OCI-LY7 (cell line): ENCODE data around the gene HINFP. TPM values are rescaled to one million over a fixed set of nuclear protein-coding genes. Genes with fewer than 3 reads are reported as not detected.

ENCODE experiments used
- BruUV-seq: library from RNA; stranded (reverse); fragments of 400-500 nt; replicated peaks from 2 replicates; lab custom pipeline; 2021; lab: Mats Ljungman, UMichigan
- CTCF ChIA-PET: fragments of 300-600 bp; sonication (Branson Sonifier 250); formaldehyde crosslinking; loops from one replicate; lab custom pipeline; 2022; ENCODE audit warnings: antibody characterized with exemption; ENCODE audit not compliant: unreplicated experiment; lab: Charles Lee
- POLR2A ChIA-PET: fragments of 300-600 bp; sonication (Branson Sonifier 250); formaldehyde crosslinking; loops from one replicate; lab custom pipeline; 2022; ENCODE audit warnings: antibody characterized with exemption; lab: Charles Lee
- DNase-seq: peaks from one replicate; pipeline ENCODE4 v3.0.0-alpha.2; 2015; ENCODE audit warnings: low spot score
- H2AFZ ChIP-seq: fragments of 200-600 bp; sonication (generic), shearing (Covaris generic); 2 replicates; pipeline ENCODE4 v1.6.1; 2014; ENCODE audit warnings: mild to moderate bottlenecking, antibody characterized with exemption, low read length, moderate library complexity
- H3K27ac ChIP-seq: fragments of 200-600 bp; sonication (generic); 2 replicates; pipeline ENCODE4 v1.5.1; 2014; ENCODE audit warnings: mixed run types, low read depth, mild to moderate bottlenecking, moderate library complexity, low read length, inconsistent platforms; ENCODE audit not compliant: poor library complexity, severe bottlenecking
- H3K36me3 ChIP-seq: fragments of 200-600 bp; sonication (generic); 2 replicates; pipeline ENCODE4 v1.6.1; 2014; ENCODE audit warnings: mild to moderate bottlenecking, antibody characterized with exemption, low read length, moderate library complexity, mixed read lengths; ENCODE audit not compliant: insufficient read depth
- H3K4me1 ChIP-seq: fragments of 200-600 bp; sonication (generic); 2 replicates; pipeline ENCODE4 v1.5.1; 2014; ENCODE audit warnings: mild to moderate bottlenecking, low read length; ENCODE audit not compliant: insufficient read depth, poor library complexity, severe bottlenecking
- H3K4me2 ChIP-seq: fragments of 200-600 bp; sonication (generic); 2 replicates; pipeline ENCODE4 v1.6.1; 2014; ENCODE audit warnings: mild to moderate bottlenecking, low read length
- H3K4me3 ChIP-seq: fragments of 200-600 bp; sonication (generic); 2 replicates; pipeline ENCODE4 v1.5.1; 2014; ENCODE audit warnings: mild to moderate bottlenecking, low read depth, low read length; ENCODE audit not compliant: poor library complexity, severe bottlenecking
- H3K79me2 ChIP-seq: fragments of 200-600 bp; sonication (generic); 2 replicates; pipeline ENCODE4 v1.6.1; 2016; ENCODE audit warnings: low read depth, mild to moderate bottlenecking, low read length, moderate library complexity, mixed read lengths; ENCODE audit not compliant: insufficient read depth
- H3K9me2 ChIP-seq: fragments of 200-600 bp; sonication (generic); 2 replicates; pipeline ENCODE4 v1.6.1; 2016; ENCODE audit warnings: mild to moderate bottlenecking, low read length, mixed read lengths; ENCODE audit not compliant: insufficient read depth
- H3K9me3 ChIP-seq: fragments of 200-600 bp; sonication (generic); 2 replicates; pipeline ENCODE4 v1.6.1; 2014; ENCODE audit warnings: mild to moderate bottlenecking, mixed run types, low read length, mixed read lengths
- H4K20me1 ChIP-seq: fragments of 200-600 bp; sonication (generic); 2 replicates; pipeline ENCODE4 v1.6.1; 2014; ENCODE audit warnings: mild to moderate bottlenecking, antibody characterized with exemption, low read length, moderate library complexity, mixed read lengths; ENCODE audit not compliant: insufficient read depth
- CTCF ChIP-seq: fragments of 200-600 bp; sonication (generic); conservative IDR thresholded peaks from 2 replicates; pipeline ENCODE4 v1.5.1; 2014; ENCODE audit warnings: mild to moderate bottlenecking, antibody characterized with exemption, low read length, moderate library complexity, mixed read lengths
- EZH2phosphoT487 ChIP-seq: fragments of 200-600 bp; sonication (generic); IDR thresholded peaks from 2 replicates; pipeline ENCODE4 v1.6.1; 2018; ENCODE audit warnings: low read depth, borderline replicate concordance, mild to moderate bottlenecking, mixed run types, antibody characterized with exemption, low read length, moderate library complexity, mixed read lengths
- intact Hi-C: fragments of 100-400 bp; cut with micrococcal nuclease; formaldehyde crosslinking; loops from one replicate; pipeline ENCODE4 v1.10.0; 2022; ENCODE audit not compliant: unreplicated experiment
- total RNA-seq, 2 experiments: library from RNA; depleted of rRNA in 1 of 2; stranded (reverse); fragments of >200 nt in 1 of 2; shearing (Covaris generic) in 1 of 2; gene quantifications; 2 replicates each; pipeline ENCODE4 v1.2.3, GENCODE V29; 2014 to 2022

The HINFP gene
- total RNA-seq, 2 experiments from 2014 or later = 27.7 to 29.6 TPM

- intact Hi-C loops = no loop called here
- peaks cover 4% of the 10 kb centered on the region for H3K4me1 ChIP-seq
- POLR2A ChIA-PET = no interaction called here
- no peaks in the 10 kb centered on the region for H3K79me2 ChIP-seq
- H3K27ac ChIP-seq = no peak overlapping the region
- no peaks in the 10 kb centered on the region for H3K36me3 ChIP-seq
- no peak overlapping the region for H3K4me2 ChIP-seq
- H3K9me2 ChIP-seq = no peaks in the 10 kb centered on the region
- no peak overlapping the region for H2AFZ ChIP-seq
- no peak overlapping the region for H3K4me3 ChIP-seq
- H4K20me1 ChIP-seq = no peaks in the 10 kb centered on the region
- no peak for DNase-seq
- no peaks in the 10 kb centered on the region for H3K9me3 ChIP-seq
- BruUV-seq = no TSS peak
- no peak for TF ChIP-seq EZH2phosphoT487
- no peak for TF ChIP-seq CTCF
- CTCF ChIA-PET = interaction anchor here (0.5 kb wide), 1 partner anchor 191 kb away, joined by 6 read pairs; no protein-coding TSS in a partner anchor
Observed at GRCh38 chr11:119172513-119172912, 51.1 kb downstream of the HINFP start.

- intact Hi-C loops = no loop called here
- H2AFZ ChIP-seq = no peak overlapping the region
- TF ChIP-seq EZH2phosphoT487 = no peak
- H3K4me3 ChIP-seq = no peak overlapping the region
- no peaks in the 10 kb centered on the region for H3K36me3 ChIP-seq
- no peak overlapping the region for H3K27ac ChIP-seq
- BruUV-seq = no TSS peak
- H3K4me1 ChIP-seq = peaks cover 13% of the 10 kb centered on the region
- H3K4me2 ChIP-seq = no peak overlapping the region
- H3K9me3 ChIP-seq = no peaks in the 10 kb centered on the region
- POLR2A ChIA-PET = no interaction called here
- H3K9me2 ChIP-seq = no peaks in the 10 kb centered on the region
- CTCF ChIA-PET = no interaction called here
- no peaks in the 10 kb centered on the region for H4K20me1 ChIP-seq
- no peak for DNase-seq
- no peaks in the 10 kb centered on the region for H3K79me2 ChIP-seq
Observed at GRCh38 chr11:119173453-119173852, 52.1 kb downstream of the HINFP start.

DNA sequence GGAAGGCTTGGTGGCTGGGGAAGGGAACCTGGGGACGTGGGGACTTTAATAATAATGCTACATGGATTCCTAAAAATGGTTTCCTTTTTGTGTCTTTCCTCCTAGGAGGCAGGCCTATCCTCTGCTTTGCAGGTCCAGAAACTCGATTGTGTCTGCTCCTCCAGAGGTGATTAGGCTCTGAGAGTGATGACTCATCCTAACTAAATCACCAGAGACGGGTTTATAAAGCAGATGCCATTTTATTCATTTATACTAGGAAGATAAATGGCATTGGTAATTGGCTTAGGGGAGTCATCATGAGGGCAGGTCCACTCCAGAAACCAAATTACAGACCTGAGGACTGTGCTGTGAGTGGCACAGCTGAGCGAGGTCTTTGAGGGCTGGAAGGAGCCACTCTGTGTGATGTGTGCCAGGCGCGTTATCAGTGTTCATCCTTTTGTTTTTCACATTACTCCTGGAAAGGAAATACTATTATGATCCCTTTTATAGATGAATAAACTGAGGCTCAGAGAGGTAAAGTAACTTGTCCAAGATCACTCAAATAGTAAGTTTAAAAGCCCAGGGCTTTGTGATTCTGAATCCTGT lies 54.2 kb downstream of the HINFP start:
- no peak overlapping the region for H3K4me3 ChIP-seq
- no TSS peak for BruUV-seq
- POLR2A ChIA-PET = no interaction called here
- intact Hi-C loops = no loop called here
- TF ChIP-seq CTCF (no peak), EZH2phosphoT487 (no peak)
- no peaks in the 10 kb centered on the region for H3K9me3 ChIP-seq
- CTCF ChIA-PET = interaction anchor here (0.6 kb wide), 1 partner anchor 69 kb away, joined by 5 read pairs; no protein-coding TSS in a partner anchor
- H3K9me2 ChIP-seq = no peaks in the 10 kb centered on the region
- H3K27ac ChIP-seq = no peak overlapping the region
- no peaks in the 10 kb centered on the region for H3K79me2 ChIP-seq
- no peak overlapping the region for H2AFZ ChIP-seq
- no peak overlapping the region for H3K4me2 ChIP-seq
- peaks cover 15% of the 10 kb centered on the region for H3K4me1 ChIP-seq
- no peak for DNase-seq
- no peaks in the 10 kb centered on the region for H4K20me1 ChIP-seq
- no peaks in the 10 kb centered on the region for H3K36me3 ChIP-seq
